Brain microvascular endothelial cell (primary cell): Measurements from ENCODE around the gene ZNF296.

Source experiments
- DNase-seq: peaks from one replicate; pipeline ENCODE4 v3.0.0-alpha.2; 2020
- H3K27ac ChIP-seq: fragments of 250-450 bp; sonication (Bioruptor Pico); 2 replicates; pipeline ENCODE4 v1.5.1; 2020; ENCODE audit warnings: mild to moderate bottlenecking, moderate library complexity
- H3K27me3 ChIP-seq: fragments of 250-450 bp; sonication (Bioruptor Pico); replicated peaks from 2 replicates; pipeline ENCODE4 v1.5.1; 2020; ENCODE audit warnings: mild to moderate bottlenecking
- H3K36me3 ChIP-seq: fragments of 250-450 bp; sonication (Bioruptor Pico); replicated peaks from 2 replicates; pipeline ENCODE4 v1.5.1; 2020; ENCODE audit warnings: mild to moderate bottlenecking
- H3K4me3 ChIP-seq: 2 replicates; pipeline ENCODE4 v1.5.1; 2011; ENCODE audit warnings: low read depth, mild to moderate bottlenecking, control low read depth, low read length, moderate library complexity
- in situ Hi-C: cut with HindIII; loops from 2 replicates; pipeline ENCODE4 v1.10.0; 2017; ENCODE audit warnings: low sequenced_read_pairs, low pct_ligation_motif_present
- TF ChIP-seq, protein P1 (sequence below): IDR thresholded peaks from 2 replicates; pipeline ENCODE4 v1.5.1; 2011; ENCODE audit warnings: low read depth, mild to moderate bottlenecking, moderate library complexity, low read length, control low read depth, inconsistent platforms; ENCODE audit errors: missing control alignments

ZNF296 gene

DNA sequence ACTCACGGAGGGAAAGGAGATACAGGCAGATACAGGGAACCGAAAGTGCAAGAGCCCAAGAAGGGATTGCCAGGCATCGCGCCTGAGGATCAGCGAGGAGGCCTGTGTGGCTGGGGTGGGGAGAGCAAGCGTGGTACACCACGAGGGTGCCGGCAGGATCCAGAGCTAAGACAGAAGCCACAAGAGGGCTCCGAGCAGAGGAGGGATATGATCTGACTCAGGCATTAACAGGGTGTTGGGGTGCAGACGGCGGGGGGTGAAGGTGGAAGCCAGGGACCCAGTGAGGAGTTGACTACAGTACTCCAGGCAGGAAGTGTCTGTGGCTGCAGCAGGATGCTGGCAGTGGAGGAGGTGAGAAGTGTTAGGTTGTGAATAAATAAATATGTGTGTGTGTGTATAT is 11.3 kb upstream of the ZNF296 start:
- no peak for DNase-seq
- Histone ChIP-seq H3K4me3 (no peak overlapping the region), H3K27me3 (no peaks in the 10 kb centered on the region), H3K27ac (no peak overlapping the region), H3K36me3 (peaks cover 16% of the 10 kb centered on the region)
- TF ChIP-seq, protein P1, sequence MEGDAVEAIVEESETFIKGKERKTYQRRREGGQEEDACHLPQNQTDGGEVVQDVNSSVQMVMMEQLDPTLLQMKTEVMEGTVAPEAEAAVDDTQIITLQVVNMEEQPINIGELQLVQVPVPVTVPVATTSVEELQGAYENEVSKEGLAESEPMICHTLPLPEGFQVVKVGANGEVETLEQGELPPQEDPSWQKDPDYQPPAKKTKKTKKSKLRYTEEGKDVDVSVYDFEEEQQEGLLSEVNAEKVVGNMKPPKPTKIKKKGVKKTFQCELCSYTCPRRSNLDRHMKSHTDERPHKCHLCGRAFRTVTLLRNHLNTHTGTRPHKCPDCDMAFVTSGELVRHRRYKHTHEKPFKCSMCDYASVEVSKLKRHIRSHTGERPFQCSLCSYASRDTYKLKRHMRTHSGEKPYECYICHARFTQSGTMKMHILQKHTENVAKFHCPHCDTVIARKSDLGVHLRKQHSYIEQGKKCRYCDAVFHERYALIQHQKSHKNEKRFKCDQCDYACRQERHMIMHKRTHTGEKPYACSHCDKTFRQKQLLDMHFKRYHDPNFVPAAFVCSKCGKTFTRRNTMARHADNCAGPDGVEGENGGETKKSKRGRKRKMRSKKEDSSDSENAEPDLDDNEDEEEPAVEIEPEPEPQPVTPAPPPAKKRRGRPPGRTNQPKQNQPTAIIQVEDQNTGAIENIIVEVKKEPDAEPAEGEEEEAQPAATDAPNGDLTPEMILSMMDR = no peak
- in situ Hi-C loops = no loop called here

DNA sequence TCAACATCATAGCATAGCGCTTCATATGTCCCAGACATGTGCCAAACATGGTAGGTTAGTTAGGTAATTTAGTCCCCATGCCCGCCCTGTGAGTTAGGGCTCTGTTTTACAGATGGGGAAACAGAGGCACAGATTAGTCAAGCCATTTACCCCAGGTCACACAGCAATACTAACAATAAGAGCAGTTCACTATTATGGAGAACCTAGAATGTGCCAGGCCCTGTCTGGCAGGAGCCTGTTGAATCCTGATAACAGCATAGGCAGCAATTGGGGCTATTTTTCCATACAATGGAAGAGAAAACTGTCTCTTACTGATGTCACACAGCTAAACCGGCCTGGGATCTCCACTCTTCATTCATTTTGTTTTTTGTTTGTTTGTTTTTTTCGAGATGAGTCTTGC is 10.2 kb upstream of the ZNF296 start:
- DNase-seq = no peak
- TF ChIP-seq, protein P1 = no peak

DNA sequence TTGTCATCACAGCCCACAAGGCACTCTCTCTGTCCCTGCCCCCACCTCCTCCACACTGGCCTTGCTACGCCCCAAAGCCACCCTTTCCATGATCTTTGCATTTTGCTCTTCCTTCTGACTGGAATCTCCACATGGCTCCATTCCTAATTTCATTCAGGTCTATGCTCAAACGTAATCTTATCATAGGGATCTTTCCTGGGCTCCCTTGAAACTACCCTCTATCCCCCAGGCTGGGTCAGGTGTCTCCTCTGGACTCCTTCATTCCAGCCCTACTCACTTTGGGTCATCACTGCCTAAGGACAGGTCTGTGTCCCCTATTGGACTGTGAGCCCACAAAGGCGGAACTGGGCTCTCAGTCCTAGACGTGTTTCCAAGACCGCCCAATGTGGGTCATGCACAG is 5.9 kb upstream of the ZNF296 start:
- TF ChIP-seq, protein P1 = no peak
- no peaks in the 10 kb centered on the region for H3K27me3 ChIP-seq
- peaks cover 13% of the 10 kb centered on the region for H3K36me3 ChIP-seq
- no peak overlapping the region for H3K4me3 ChIP-seq
- in situ Hi-C loops = no loop called here
- no peak for DNase-seq
- H3K27ac ChIP-seq = no peak overlapping the region

More for the DNA sequence above, 10.2 kb upstream of the ZNF296 start:
- Histone ChIP-seq H3K36me3 (peaks cover 24% of the 10 kb centered on the region), H3K4me3 (no peak overlapping the region), H3K27me3 (no peaks in the 10 kb centered on the region), H3K27ac (no peak overlapping the region)
- in situ Hi-C loops = no loop called here

DNA sequence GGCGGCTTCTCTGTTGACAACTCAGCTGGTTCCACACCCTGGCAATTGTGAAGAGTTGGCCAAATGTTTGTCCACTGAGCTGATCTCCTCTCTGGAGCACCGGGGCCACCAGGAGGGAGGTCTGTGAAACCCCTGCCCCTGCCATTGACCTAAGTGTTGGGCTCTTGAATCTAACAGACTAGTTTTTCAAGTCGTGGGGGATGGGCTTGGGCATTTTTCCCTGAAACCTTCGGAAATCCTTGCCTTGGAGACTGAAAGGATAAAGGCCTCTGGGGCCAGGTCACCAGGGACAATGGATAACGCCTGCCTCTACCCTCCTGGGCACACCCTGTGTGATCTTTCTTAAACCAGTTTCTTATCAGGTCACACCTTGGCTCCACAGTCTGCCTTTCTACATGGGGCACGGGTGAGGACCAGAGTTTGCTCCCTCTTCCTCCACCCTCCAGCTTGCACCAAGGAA is 3.7 kb upstream of the ZNF296 start:
- DNase-seq = no peak
- in situ Hi-C loops = no loop called here
- H3K36me3 ChIP-seq = peaks cover 12% of the 10 kb centered on the region
- H3K4me3 ChIP-seq = peak overlapping the region; percentile 98
- TF ChIP-seq, protein P1 = no peak
- no peak overlapping the region for H3K27ac ChIP-seq
- no peaks in the 10 kb centered on the region for H3K27me3 ChIP-seq

DNA sequence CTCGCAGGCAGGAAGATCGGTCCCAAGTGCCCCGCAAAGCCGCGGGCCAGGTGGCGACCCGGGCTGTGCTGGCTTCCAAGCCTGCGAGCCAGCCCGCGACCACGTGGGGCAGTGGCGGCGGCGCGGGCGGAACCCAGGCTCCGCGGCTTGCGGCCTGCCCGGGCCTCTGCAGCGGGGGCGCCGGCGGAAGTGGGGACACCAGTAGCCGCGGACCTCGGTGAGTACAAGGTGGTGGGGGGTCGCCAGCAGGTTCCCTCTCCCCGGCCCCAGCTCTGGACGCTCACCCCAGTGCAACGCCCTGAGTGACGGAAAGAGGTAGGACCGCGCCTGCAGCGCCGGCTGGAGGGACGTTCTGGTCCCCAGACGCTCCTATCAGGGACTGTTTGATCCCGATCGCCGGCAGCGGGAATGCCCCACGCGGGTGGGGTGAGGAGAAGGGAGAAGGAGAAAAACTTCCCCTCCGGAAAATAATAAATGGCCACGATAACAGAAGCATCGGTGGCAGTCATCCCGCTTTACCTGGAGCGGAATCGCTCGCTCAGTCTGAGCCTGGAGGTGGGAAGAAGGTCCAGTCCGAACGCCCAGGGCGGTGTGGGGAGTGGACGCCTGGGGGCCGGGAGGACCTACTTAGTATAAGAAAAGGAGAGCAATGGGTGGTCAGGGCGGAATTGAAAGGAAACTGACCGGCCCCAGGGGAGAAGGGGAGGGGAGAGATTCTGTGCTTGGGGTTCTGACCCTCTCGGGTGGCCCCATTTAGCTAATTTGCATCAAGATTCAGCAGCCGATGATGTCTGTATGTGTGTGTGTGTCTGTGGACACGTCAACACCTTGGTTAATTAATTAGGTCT is 3.0 kb upstream of the ZNF296 start, which contains the start of gene GEMIN7:
TSS of gene GEMIN7 (plus strand) at position 198 of the 848 bp plus-strand sequence. CDS start 10,855 bp downstream, outside the sequence.
- TF ChIP-seq, protein P1 = no peak
- Histone ChIP-seq H3K27me3 (no peaks in the 10 kb centered on the region), H3K36me3 (peaks cover 9% of the 10 kb centered on the region), H3K27ac (peak within 1 kb of the TSS; percentile 44), H3K4me3 (peak within 1 kb of the TSS; percentile 98)
- in situ Hi-C loops = no loop called here
- peak; percentile 59 for DNase-seq
